Loucy (cell line): ENCODE data around the gene BCAS4.
A peak's percentile ranks its signal among the peaks of the same experiment; 100 is the strongest.

Experiments used
- H2AFZ ChIP-seq: fragments of 200-600 bp; sonication (generic); 2 replicates; pipeline ENCODE4 v1.6.0; 2016; ENCODE audit warnings: antibody characterized with exemption, mild to moderate bottlenecking, low read length, moderate library complexity
- H3F3A ChIP-seq: fragments of 200-600 bp; 2 replicates; pipeline ENCODE4 v1.6.0; 2016; ENCODE audit warnings: antibody characterized with exemption, low read depth, mild to moderate bottlenecking
- H3K27me3 ChIP-seq: fragments of 200-600 bp; sonication (generic); 2 replicates; pipeline ENCODE4 v1.6.1; 2014; ENCODE audit warnings: low read length, mild to moderate bottlenecking; ENCODE audit not compliant: insufficient read depth, poor library complexity, severe bottlenecking
- H3K36me3 ChIP-seq: fragments of 200-600 bp; sonication (generic); 2 replicates; pipeline ENCODE4 v1.6.1; 2016; ENCODE audit warnings: low read length; ENCODE audit not compliant: insufficient read depth
- H3K4me1 ChIP-seq: fragments of 200-600 bp; sonication (generic); 2 replicates; pipeline ENCODE4 v1.5.1; 2014; ENCODE audit warnings: low read length, mild to moderate bottlenecking; ENCODE audit not compliant: insufficient read depth, poor library complexity, severe bottlenecking
- H3K4me2 ChIP-seq: fragments of 200-600 bp; sonication (generic); 2 replicates; pipeline ENCODE4 v1.6.0; 2014; ENCODE audit warnings: antibody characterized with exemption, low read length, low read depth, mild to moderate bottlenecking; ENCODE audit not compliant: poor library complexity, severe bottlenecking
- H3K4me3 ChIP-seq: fragments of 200-600 bp; sonication (generic); 2 replicates; pipeline ENCODE4 v1.5.1; 2014; ENCODE audit warnings: low read length, mild to moderate bottlenecking, mixed read lengths; ENCODE audit not compliant: poor library complexity, severe bottlenecking
- H3K79me2 ChIP-seq: fragments of 200-600 bp; sonication (generic); 2 replicates; pipeline ENCODE4 v1.6.1; 2014; ENCODE audit warnings: low read length; ENCODE audit not compliant: insufficient read depth
- H3K9ac ChIP-seq: fragments of 200-600 bp; sonication (generic); 2 replicates; pipeline ENCODE4 v1.6.0; 2014; ENCODE audit warnings: mild to moderate bottlenecking, low read depth, low read length, moderate library complexity; ENCODE audit not compliant: poor library complexity, severe bottlenecking
- H3K9me2 ChIP-seq: fragments of 200-600 bp; sonication (generic); replicated peaks from 2 replicates; pipeline ENCODE4 v1.6.1; 2016; ENCODE audit warnings: low read depth, low read length, mixed read lengths
- H3K9me3 ChIP-seq: fragments of 200-600 bp; sonication (generic); 2 replicates; pipeline ENCODE4 v1.6.1; 2014; ENCODE audit warnings: mild to moderate bottlenecking, antibody characterized with exemption, low read length, low read depth; ENCODE audit not compliant: insufficient read depth
- H4K20me1 ChIP-seq: fragments of 200-600 bp; sonication (generic); 2 replicates; pipeline ENCODE4 v1.6.0; 2014; ENCODE audit warnings: antibody characterized with exemption, low read length, mild to moderate bottlenecking; ENCODE audit not compliant: insufficient read depth, poor library complexity, severe bottlenecking
- CTCF ChIP-seq: fragments of 200-600 bp; sonication (generic); conservative IDR thresholded peaks from 2 replicates; pipeline ENCODE4 v1.5.1; 2014; ENCODE audit warnings: mild to moderate bottlenecking, antibody characterized with exemption, low read length
- EZH2phosphoT487 ChIP-seq: fragments of 200-600 bp; IDR thresholded peaks from 2 replicates; pipeline ENCODE4 v1.6.1; 2018; ENCODE audit warnings: antibody characterized with exemption, mild to moderate bottlenecking, moderate library complexity, borderline replicate concordance

BCAS4 gene

GRCh38 chr20:50821994-50822393 is 27.1 kb downstream of the BCAS4 start:
- Histone ChIP-seq H3K79me2 (no peaks in the 10 kb centered on the region), H3K4me3 (no peak overlapping the region), H3F3A (no peaks in the 10 kb centered on the region), H3K4me2 (peak overlapping the region; percentile 7), H2AFZ (peak overlapping the region; percentile 26), H3K9me3 (no peaks in the 10 kb centered on the region), H4K20me1 (no peaks in the 10 kb centered on the region), H3K9me2 (no peaks in the 10 kb centered on the region), H3K27me3 (no peaks in the 10 kb centered on the region), H3K36me3 (no peaks in the 10 kb centered on the region), H3K9ac (peak overlapping the region; percentile 13), H3K4me1 (peaks cover 38% of the 10 kb centered on the region)
- TF ChIP-seq CTCF (no peak), EZH2phosphoT487 (no peak)

- TF ChIP-seq CTCF (no peak), EZH2phosphoT487 (no peak)
- no peak overlapping the region for H3K4me3 ChIP-seq
- H3K79me2 ChIP-seq = no peaks in the 10 kb centered on the region
- H3K9me3 ChIP-seq = no peaks in the 10 kb centered on the region
- no peak overlapping the region for H3K4me2 ChIP-seq
- no peak overlapping the region for H3K9ac ChIP-seq
- peaks cover 31% of the 10 kb centered on the region for H3K4me1 ChIP-seq
- H3K9me2 ChIP-seq = no peaks in the 10 kb centered on the region
- no peaks in the 10 kb centered on the region for H3K36me3 ChIP-seq
- no peaks in the 10 kb centered on the region for H4K20me1 ChIP-seq
- no peak overlapping the region for H2AFZ ChIP-seq
- H3F3A ChIP-seq = no peaks in the 10 kb centered on the region
- no peaks in the 10 kb centered on the region for H3K27me3 ChIP-seq
Measured at GRCh38 chr20:50823319-50823718, 28.5 kb downstream of the BCAS4 start.

- Histone ChIP-seq H2AFZ (no peak overlapping the region), H3K9me3 (no peaks in the 10 kb centered on the region), H3K4me1 (peaks cover 27% of the 10 kb centered on the region), H3K9ac (no peak overlapping the region), H3K4me2 (no peak overlapping the region), H3K79me2 (no peaks in the 10 kb centered on the region), H3K36me3 (no peaks in the 10 kb centered on the region), H3F3A (no peaks in the 10 kb centered on the region), H3K9me2 (no peaks in the 10 kb centered on the region), H3K27me3 (no peaks in the 10 kb centered on the region), H3K4me3 (no peak overlapping the region), H4K20me1 (no peaks in the 10 kb centered on the region)
- TF ChIP-seq CTCF = no peak
- TF ChIP-seq EZH2phosphoT487 = no peak
Measured at GRCh38 chr20:50824137-50824536, 29.3 kb downstream of the BCAS4 start.
